Fibroblast of skin of right biceps (primary cell): Measurements from ENCODE around the gene CR1.
A peak's percentile ranks its signal among the peaks of the same experiment; 100 is the strongest.
"Not testable (repeated sequence)": the region's sequence is repeated elsewhere in the genome, so short reads cannot be mapped to it uniquely, and the experiment has no call there.

Source experiments
- DNase-seq: peaks from one replicate; pipeline ENCODE4 v3.0.0-alpha.2; 2013

Gene CR1

GRCh38 chr1:207603777-207604176, 107.8 kb downstream of the CR1 start:
- DNase-seq: peak; percentile 5

- no peak for DNase-seq
Observed at GRCh38 chr1:207605444-207606361, 109.7 kb downstream of the CR1 start.

GRCh38 chr1:207606362-207606755, 110.4 kb downstream of the CR1 start:
- DNase-seq: no peak

- DNase-seq: no peak
Observed at GRCh38 chr1:207612762-207613161, 116.8 kb downstream of the CR1 start.

GRCh38 chr1:207619871-207620542, 124.0 kb downstream of the CR1 start:
- peak; percentile 48 for DNase-seq

- DNase-seq: no peak
Observed at GRCh38 chr1:207620543-207620893, 124.6 kb downstream of the CR1 start.

- DNase-seq: not testable (repeated sequence)
Observed at GRCh38 chr1:207625504-207626071, 129.6 kb downstream of the CR1 start.

- no peak for DNase-seq
Observed at GRCh38 chr1:207626972-207627337, 131.0 kb downstream of the CR1 start.

GRCh38 chr1:207627496-207627895, 131.5 kb downstream of the CR1 start:
- DNase-seq: no peak

GRCh38 chr1:207628776-207629175, 132.8 kb downstream of the CR1 start:
- DNase-seq: no peak

- no peak for DNase-seq
Observed at GRCh38 chr1:207631137-207631536, 135.2 kb downstream of the CR1 start.

- no peak for DNase-seq
Observed at GRCh38 chr1:207633226-207633625, 137.3 kb downstream of the CR1 start.

- DNase-seq: not testable (repeated sequence)
Observed at GRCh38 chr1:207633699-207634289, 137.8 kb downstream of the CR1 start.

- not testable (repeated sequence) for DNase-seq
Observed at GRCh38 chr1:207634293-207634692, 138.3 kb downstream of the CR1 start.

- not testable (repeated sequence) for DNase-seq
Observed at GRCh38 chr1:207635569-207636186, 139.7 kb downstream of the CR1 start.

GRCh38 chr1:207638487-207639145, 142.7 kb downstream of the CR1 start:
- not testable (repeated sequence) for DNase-seq

- DNase-seq: not testable (repeated sequence)
Observed at GRCh38 chr1:207639362-207639761, 143.4 kb downstream of the CR1 start.

GRCh38 chr1:207644166-207644851, 148.4 kb downstream of the CR1 start:
- no peak for DNase-seq

GRCh38 chr1:207644852-207645634, 149.1 kb downstream of the CR1 start, which contains the start of gene CR1L:
Gene CR1L (plus strand): TSS chr1:207645133. CDS start chr1:207645234, 101 bp downstream.
- DNase-seq: peak; percentile 64

- no peak for DNase-seq
Observed at GRCh38 chr1:207645635-207646081, 149.7 kb downstream of the CR1 start.

GRCh38 chr1:207646171-207646570, 150.2 kb downstream of the CR1 start:
- DNase-seq: no peak
